Measurements from ENCODE around the gene PABPC1L.

PABPC1L gene

DNA sequence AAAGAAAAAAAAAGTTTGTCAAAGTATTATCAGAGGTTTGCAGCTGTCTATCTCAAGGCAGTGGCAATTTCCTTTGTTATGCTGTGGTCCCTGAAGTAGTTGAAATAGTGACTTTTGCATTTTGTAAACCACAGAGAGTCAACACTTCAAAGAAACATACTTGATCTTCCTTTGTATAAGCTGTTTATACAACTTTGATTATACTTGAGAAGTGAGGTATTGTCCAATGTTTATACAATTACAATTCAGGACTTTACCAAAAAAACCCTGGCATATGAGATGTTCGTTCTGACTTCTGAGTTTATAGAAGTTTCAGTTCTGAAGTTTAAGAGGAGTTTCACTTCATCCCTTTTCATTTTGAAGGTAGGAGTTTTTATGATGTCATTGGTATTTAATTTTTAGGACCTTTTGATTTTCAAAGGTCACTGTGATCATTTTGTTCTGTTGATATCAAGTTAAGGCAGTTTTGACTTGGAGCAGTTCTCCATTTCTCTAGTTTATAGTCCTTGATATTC, 60.4 kb downstream of the PABPC1L start:
- H3K4me1 ChIP-seq (ENCODE audit: control insufficient read depth in 2 of 2, insufficient read depth in 1 of 2, low read depth in 1 of 2, low read length in 2 of 2): peaks cover 4 to 6% of the 10 kb centered on the region in 2 donors
- H3K79me1 ChIP-seq (ENCODE audit: low read depth, low read length): peaks cover 1% of the 10 kb centered on the region
- H3K4me3 ChIP-seq (ENCODE audit: low read length in 2 of 2): no peak overlapping the region
- H4K8ac ChIP-seq (ENCODE audit: low read depth, low read length): no peak overlapping the region
- H2BK120ac ChIP-seq (ENCODE audit: low read depth, low read length): no peak overlapping the region
- H3K9ac ChIP-seq (ENCODE audit: low read depth, low read length, poor library complexity): no peak overlapping the region
- H3K14ac ChIP-seq (ENCODE audit: low read length): no peak overlapping the region
- H2BK12ac ChIP-seq (ENCODE audit: low read length): no peak overlapping the region
- no peaks in the 10 kb centered on the region for H3K27me3 ChIP-seq (ENCODE audit: control insufficient read depth in 3 of 3, insufficient read depth in 3 of 3, low read depth in 1 of 3, low read length in 3 of 3)
- H3K4me2 ChIP-seq (ENCODE audit: insufficient read depth, low read length, poor library complexity, severe bottlenecking): no peak overlapping the region
- no peak overlapping the region for H2AK5ac ChIP-seq (ENCODE audit: low read depth, low read length)
- no peaks in the 10 kb centered on the region for H3K9me3 ChIP-seq (replicated peaks in 1 of 2; ENCODE audit: control insufficient read depth in 2 of 2, insufficient read depth in 1 of 2, low read depth in 1 of 2, low read length in 2 of 2)
- H2BK5ac ChIP-seq (ENCODE audit: low read length): no peak overlapping the region
- H2AFZ ChIP-seq (ENCODE audit: low read length): no peak overlapping the region
- no CpG with 5 or more reads among the region's 1 CpG for WGBS, 2 donors (ENCODE audit: extremely low coverage in 2 of 2, insufficient read length in 2 of 2, insufficient replicate concordance in 1 of 2)
- no peak overlapping the region for H3K23ac ChIP-seq (ENCODE audit: low read depth, low read length, poor library complexity)
- no peak overlapping the region for H3K27ac ChIP-seq (replicated peaks; ENCODE audit: low read length)
- no peak for DNase-seq (ENCODE audit: low spot score)
- H3K18ac ChIP-seq (ENCODE audit: low read length): no peak overlapping the region
- peaks cover 3 to 39% of the 10 kb centered on the region in 2 donors for H3K36me3 ChIP-seq (replicated peaks in 1 of 2; ENCODE audit: control insufficient read depth in 2 of 2, insufficient read depth in 2 of 2, low read length in 2 of 2)
- no peak overlapping the region for H3K4ac ChIP-seq (ENCODE audit: low read length)
- H2BK15ac ChIP-seq (ENCODE audit: low read length): no peak overlapping the region
- no peak overlapping the region for H4K91ac ChIP-seq (ENCODE audit: low read depth, low read length, poor library complexity)

DNA sequence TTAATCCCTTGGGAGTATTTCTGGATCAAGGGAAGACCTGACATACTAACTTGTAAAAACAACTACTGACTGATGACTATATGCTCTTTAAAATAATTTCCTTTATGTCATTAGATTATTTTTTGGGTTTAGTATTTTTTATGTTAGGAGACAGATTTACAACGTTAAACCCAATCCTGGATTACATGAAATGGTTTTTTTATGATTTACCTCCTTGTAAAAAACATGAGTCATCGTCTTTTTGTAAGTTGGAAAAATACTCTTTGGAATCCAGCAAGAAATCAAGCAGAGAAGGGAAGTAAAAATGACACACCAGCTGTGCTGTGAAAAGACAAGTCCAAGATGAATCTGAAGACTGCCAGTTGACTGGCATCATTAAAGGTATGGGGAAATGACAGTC, 63.2 kb downstream of the PABPC1L start:
- no peak overlapping the region for H3K27ac ChIP-seq (replicated peaks; ENCODE audit: low read length)
- DNase-seq (ENCODE audit: low spot score): no peak

DNA sequence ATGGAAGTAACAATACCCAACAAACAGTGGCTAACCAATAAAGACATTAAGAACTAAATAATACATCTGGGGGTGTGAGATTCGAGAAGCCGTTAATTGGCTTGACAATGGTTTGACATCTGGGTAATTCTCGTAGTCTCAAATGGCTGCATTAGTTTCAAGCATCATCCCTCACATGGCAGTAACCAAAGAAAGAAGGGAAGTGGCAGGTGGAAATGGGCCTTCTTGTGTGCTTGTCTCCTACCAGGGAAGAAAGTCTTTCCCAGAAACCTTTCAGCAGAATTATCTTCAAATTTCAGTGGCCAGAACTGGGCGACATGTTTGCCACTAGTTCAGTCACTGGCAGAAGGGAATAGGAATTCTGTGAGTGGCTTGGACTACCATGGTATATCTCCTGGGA, 66.8 kb downstream of the PABPC1L start:
- Histone ChIP-seq H3K4me2 (ENCODE audit: insufficient read depth, low read length, poor library complexity, severe bottlenecking) (no peak overlapping the region), H2BK5ac (ENCODE audit: low read length) (no peak overlapping the region), H3K27ac (replicated peaks; ENCODE audit: low read length) (no peak overlapping the region), H4K91ac (ENCODE audit: low read depth, low read length, poor library complexity) (no peak overlapping the region), H2BK12ac (ENCODE audit: low read length) (no peak overlapping the region), H4K8ac (ENCODE audit: low read depth, low read length) (no peak overlapping the region), H2AFZ (ENCODE audit: low read length) (no peak overlapping the region), H3K18ac (ENCODE audit: low read length) (no peak overlapping the region), H3K79me1 (ENCODE audit: low read depth, low read length) (no peaks in the 10 kb centered on the region), H3K36me3 (replicated peaks in 1 of 2; ENCODE audit: control insufficient read depth in 2 of 2, insufficient read depth in 2 of 2, low read length in 2 of 2) (peaks cover 7 to 97% of the 10 kb centered on the region in 2 donors), H3K14ac (ENCODE audit: low read length) (no peak overlapping the region), H2BK120ac (ENCODE audit: low read depth, low read length) (no peak overlapping the region), H3K4ac (ENCODE audit: low read length) (no peak overlapping the region), H2BK15ac (ENCODE audit: low read length) (no peak overlapping the region), H2AK5ac (ENCODE audit: low read depth, low read length) (no peak overlapping the region), H3K27me3 (ENCODE audit: control insufficient read depth in 3 of 3, insufficient read depth in 3 of 3, low read depth in 1 of 3, low read length in 3 of 3) (no peaks in the 10 kb centered on the region), H3K4me3 (ENCODE audit: low read length in 2 of 2) (no peak overlapping the region), H3K4me1 (ENCODE audit: control insufficient read depth in 2 of 2, insufficient read depth in 1 of 2, low read depth in 1 of 2, low read length in 2 of 2) (no peaks in the 10 kb centered on the region), H3K9ac (ENCODE audit: low read depth, low read length, poor library complexity) (no peak overlapping the region), H3K23ac (ENCODE audit: low read depth, low read length, poor library complexity) (no peak overlapping the region), H3K9me3 (replicated peaks in 1 of 2; ENCODE audit: control insufficient read depth in 2 of 2, insufficient read depth in 1 of 2, low read depth in 1 of 2, low read length in 2 of 2) (no peaks in the 10 kb centered on the region)
- WGBS, 2 donors (ENCODE audit: extremely low coverage in 2 of 2, insufficient read length in 2 of 2, insufficient replicate concordance in 1 of 2): no CpG with 5 or more reads among the region's 4 CpGs
- DNase-seq (ENCODE audit: low spot score): no peak

More for the DNA sequence above, 63.2 kb downstream of the PABPC1L start:
- no peaks in the 10 kb centered on the region for H3K79me1 ChIP-seq (ENCODE audit: low read depth, low read length)
- H3K27me3 ChIP-seq (ENCODE audit: control insufficient read depth in 3 of 3, insufficient read depth in 3 of 3, low read depth in 1 of 3, low read length in 3 of 3): no peaks in the 10 kb centered on the region
- no peak overlapping the region for H3K14ac ChIP-seq (ENCODE audit: low read length)
- H3K4me2 ChIP-seq (ENCODE audit: insufficient read depth, low read length, poor library complexity, severe bottlenecking): no peak overlapping the region
- no peak overlapping the region for H2BK120ac ChIP-seq (ENCODE audit: low read depth, low read length)
- no peak overlapping the region for H3K9ac ChIP-seq (ENCODE audit: low read depth, low read length, poor library complexity)
- no peak overlapping the region for H4K8ac ChIP-seq (ENCODE audit: low read depth, low read length)
- H3K18ac ChIP-seq (ENCODE audit: low read length): no peak overlapping the region
- no peak overlapping the region for H3K4me3 ChIP-seq (ENCODE audit: low read length in 2 of 2)
- no peak overlapping the region for H4K91ac ChIP-seq (ENCODE audit: low read depth, low read length, poor library complexity)
- no peak overlapping the region for H3K23ac ChIP-seq (ENCODE audit: low read depth, low read length, poor library complexity)
- H2AK5ac ChIP-seq (ENCODE audit: low read depth, low read length): no peak overlapping the region
- no peaks in the 10 kb centered on the region for H3K4me1 ChIP-seq (ENCODE audit: control insufficient read depth in 2 of 2, insufficient read depth in 1 of 2, low read depth in 1 of 2, low read length in 2 of 2)
- WGBS, 2 donors (ENCODE audit: extremely low coverage in 2 of 2, insufficient read length in 2 of 2, insufficient replicate concordance in 1 of 2): no CpG with 5 or more reads among the region's 2 CpGs
- peaks cover 4 to 64% of the 10 kb centered on the region in 2 donors for H3K36me3 ChIP-seq (replicated peaks in 1 of 2; ENCODE audit: control insufficient read depth in 2 of 2, insufficient read depth in 2 of 2, low read length in 2 of 2)
- H3K4ac ChIP-seq (ENCODE audit: low read length): no peak overlapping the region
- no peak overlapping the region for H2AFZ ChIP-seq (ENCODE audit: low read length)
- no peaks in the 10 kb centered on the region for H3K9me3 ChIP-seq (replicated peaks in 1 of 2; ENCODE audit: control insufficient read depth in 2 of 2, insufficient read depth in 1 of 2, low read depth in 1 of 2, low read length in 2 of 2)
- H2BK15ac ChIP-seq (ENCODE audit: low read length): no peak overlapping the region
- H2BK12ac ChIP-seq (ENCODE audit: low read length): no peak overlapping the region
- no peak overlapping the region for H2BK5ac ChIP-seq (ENCODE audit: low read length)

DNA sequence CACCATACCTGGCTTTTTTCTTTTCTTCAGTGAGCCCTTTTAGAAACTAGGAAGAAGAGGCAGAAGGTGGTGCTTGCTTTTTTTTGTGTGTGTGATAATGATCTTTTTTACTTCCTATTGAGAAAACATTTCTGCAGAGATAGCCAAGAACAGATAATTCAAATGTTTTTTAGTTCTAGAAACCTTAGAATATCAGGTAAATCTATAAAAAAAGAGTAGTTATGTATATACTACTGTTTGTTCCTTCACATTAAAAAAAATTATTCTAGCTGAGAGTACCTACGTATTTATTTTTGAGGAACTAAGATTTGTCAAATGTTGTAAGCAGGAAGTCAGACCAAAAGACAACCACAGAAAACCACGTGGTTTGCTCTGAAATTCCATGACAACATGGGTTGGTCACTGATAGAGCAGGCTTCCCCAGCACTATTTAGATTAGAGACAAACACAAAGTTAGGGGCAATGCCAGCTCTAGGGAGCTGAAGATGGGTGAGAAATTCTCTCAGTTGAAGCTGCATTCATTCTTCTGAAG, 69.3 kb downstream of the PABPC1L start:
- no peak overlapping the region for H2AFZ ChIP-seq (ENCODE audit: low read length)
- H3K4me1 ChIP-seq (ENCODE audit: control insufficient read depth in 2 of 2, insufficient read depth in 1 of 2, low read depth in 1 of 2, low read length in 2 of 2): no peaks in the 10 kb centered on the region
- no peak overlapping the region for H4K91ac ChIP-seq (ENCODE audit: low read depth, low read length, poor library complexity)
- peaks cover under 1% of the 10 kb centered on the region for H3K79me1 ChIP-seq (ENCODE audit: low read depth, low read length)
- no peak overlapping the region for H3K23ac ChIP-seq (ENCODE audit: low read depth, low read length, poor library complexity)
- no peak overlapping the region for H3K9ac ChIP-seq (ENCODE audit: low read depth, low read length, poor library complexity)
- H3K14ac ChIP-seq (ENCODE audit: low read length): no peak overlapping the region
- no peak overlapping the region for H2BK12ac ChIP-seq (ENCODE audit: low read length)
- no peak overlapping the region for H3K18ac ChIP-seq (ENCODE audit: low read length)
- H2BK120ac ChIP-seq (ENCODE audit: low read depth, low read length): no peak overlapping the region
- no peak overlapping the region for H3K4me2 ChIP-seq (ENCODE audit: insufficient read depth, low read length, poor library complexity, severe bottlenecking)
- no peak overlapping the region for H3K27ac ChIP-seq (replicated peaks; ENCODE audit: low read length)
- H2BK15ac ChIP-seq (ENCODE audit: low read length): no peak overlapping the region
- H3K36me3 ChIP-seq (replicated peaks in 1 of 2; ENCODE audit: control insufficient read depth in 2 of 2, insufficient read depth in 2 of 2, low read length in 2 of 2): peaks cover 7 to 91% of the 10 kb centered on the region in 2 donors
- no peak overlapping the region for H3K4ac ChIP-seq (ENCODE audit: low read length)
- WGBS, 2 donors (ENCODE audit: extremely low coverage in 2 of 2, insufficient read length in 2 of 2, insufficient replicate concordance in 1 of 2): no CpG with 5 or more reads among the region's 2 CpGs
- H4K8ac ChIP-seq (ENCODE audit: low read depth, low read length): no peak overlapping the region
- DNase-seq (ENCODE audit: low spot score): no peak
- H3K27me3 ChIP-seq (ENCODE audit: control insufficient read depth in 3 of 3, insufficient read depth in 3 of 3, low read depth in 1 of 3, low read length in 3 of 3): no peaks in the 10 kb centered on the region
- H3K4me3 ChIP-seq (ENCODE audit: low read length in 2 of 2): no peak overlapping the region
- H3K9me3 ChIP-seq (replicated peaks in 1 of 2; ENCODE audit: control insufficient read depth in 2 of 2, insufficient read depth in 1 of 2, low read depth in 1 of 2, low read length in 2 of 2): no peaks in the 10 kb centered on the region
- H2BK5ac ChIP-seq (ENCODE audit: low read length): no peak overlapping the region
- no peak overlapping the region for H2AK5ac ChIP-seq (ENCODE audit: low read depth, low read length)
